Measurements from ENCODE around the gene KLHL8.

Gene KLHL8

GRCh38 chr4:87118826-87119225 is 101.6 kb downstream of the KLHL8 start:
- DNase-seq = peak; percentile 75

- no peak for DNase-seq
Measured at GRCh38 chr4:87118421-87118820, 102.0 kb downstream of the KLHL8 start.

GRCh38 chr4:87117732-87118075 is 102.7 kb downstream of the KLHL8 start:
- no peak for DNase-seq

- DNase-seq = no peak
Measured at GRCh38 chr4:87117051-87117731, 103.2 kb downstream of the KLHL8 start.

- no peak for DNase-seq
Measured at GRCh38 chr4:87116231-87116630, 104.2 kb downstream of the KLHL8 start.

- no peak for DNase-seq
Measured at GRCh38 chr4:87114245-87115062, 106.0 kb downstream of the KLHL8 start.

- DNase-seq = no peak
Measured at GRCh38 chr4:87112063-87112462, 108.4 kb downstream of the KLHL8 start.
